Inflammatory macrophage treated with lipopolysaccharide for 4 hours (primary cell): Measurements from ENCODE around the gene FARP2.
"Not testable (repeated sequence)": the region's sequence is repeated elsewhere in the genome, so short reads cannot be mapped to it uniquely, and the experiment has no call there.

Source experiments
- DNase-seq: peaks from one replicate; pipeline ENCODE4 v3.0.0-alpha.2; 2020

Gene FARP2

DNA sequence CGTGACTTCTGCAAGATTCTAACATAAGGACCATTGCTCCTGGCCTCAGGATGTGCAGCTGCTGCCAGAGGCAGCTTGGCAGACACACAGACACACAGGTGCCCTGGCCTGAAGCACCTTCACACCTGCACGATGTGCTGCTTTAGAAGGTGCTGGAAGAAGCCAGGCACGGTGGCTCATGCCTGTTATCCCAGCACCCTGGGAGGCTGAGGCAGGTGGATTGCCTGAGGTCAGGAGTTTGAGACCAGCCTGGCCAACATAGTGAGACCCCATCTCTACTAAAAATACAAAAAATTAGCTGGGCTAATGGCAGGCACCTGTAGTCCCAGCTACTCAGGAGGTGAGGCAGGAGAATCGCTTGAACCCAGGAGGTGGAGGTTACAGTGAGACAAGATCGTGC lies 57.4 kb downstream of the FARP2 start:
- DNase-seq = not testable (repeated sequence)

DNA sequence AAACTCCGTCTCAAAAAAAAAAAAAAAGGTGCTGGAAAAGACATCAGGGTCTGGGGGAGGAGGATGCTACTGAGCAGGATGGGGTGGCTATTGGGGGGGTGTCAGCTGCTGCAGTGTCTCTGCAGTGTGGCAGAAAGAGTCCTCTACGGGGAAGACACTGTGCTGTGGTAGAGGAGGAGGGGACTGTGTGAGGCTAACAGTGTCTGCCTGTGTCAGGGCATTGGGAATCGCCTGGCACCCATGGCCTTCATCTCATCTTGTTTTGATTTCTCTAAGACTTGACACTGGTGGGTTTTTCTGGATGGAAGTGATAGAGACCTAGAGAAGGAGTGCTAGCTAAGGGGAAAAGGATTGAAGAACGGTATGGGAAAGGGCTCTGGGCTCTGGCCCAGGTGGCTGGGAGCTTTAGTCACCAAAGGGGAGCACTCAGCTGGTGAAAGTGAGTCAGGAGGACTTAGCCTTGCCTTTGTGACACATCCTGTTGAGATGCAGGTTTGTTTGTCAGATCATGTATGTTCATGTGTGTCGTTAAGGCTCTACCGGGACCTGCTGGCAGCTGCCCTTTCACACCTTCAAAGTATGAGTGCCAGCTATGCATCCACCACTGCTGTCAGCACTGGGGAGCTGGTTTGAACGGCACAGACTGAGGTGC lies 58.0 kb downstream of the FARP2 start:
- no peak for DNase-seq

DNA sequence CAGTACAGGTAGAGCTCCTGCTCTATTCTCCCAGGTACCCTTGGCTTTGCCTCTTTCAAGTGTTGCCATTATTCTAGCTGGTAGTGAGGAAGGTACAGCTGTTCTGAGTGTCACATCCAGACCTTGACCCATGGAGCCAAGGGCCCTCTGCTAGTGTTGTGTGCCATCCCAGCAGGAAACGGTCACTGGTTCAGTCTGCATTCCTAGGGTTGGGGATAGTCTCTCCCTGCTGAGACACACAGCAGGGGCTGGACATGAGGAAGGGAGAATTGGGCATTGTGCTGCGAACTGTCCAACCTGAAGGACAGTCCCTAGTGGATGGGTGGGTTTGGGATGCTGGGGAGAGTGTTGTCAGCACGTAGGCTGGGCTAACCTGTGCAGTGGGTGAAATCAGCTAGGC lies 59.1 kb downstream of the FARP2 start:
- DNase-seq = no peak

- no peak for DNase-seq
Observed at GRCh38 chr2:241417626-241418025, 61.5 kb downstream of the FARP2 start.

DNA sequence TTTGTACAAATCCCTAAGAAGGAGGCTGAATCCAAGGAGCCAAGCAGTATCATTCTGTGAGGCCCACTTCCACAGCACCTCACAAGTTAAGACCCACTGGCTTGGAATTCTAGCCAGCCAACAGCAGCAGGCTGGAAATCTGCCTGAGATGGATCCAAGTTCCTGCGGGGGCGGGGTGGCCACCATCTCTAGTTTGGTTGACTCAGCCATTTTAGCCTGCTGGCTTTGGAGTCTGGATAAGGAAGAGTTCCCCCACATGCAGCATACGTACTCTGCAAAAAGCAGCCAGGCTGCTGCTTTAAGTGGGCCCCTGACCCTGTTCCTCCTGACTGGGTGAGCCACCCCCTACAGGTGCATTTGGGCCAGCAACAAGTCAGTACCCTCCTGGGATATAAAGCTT lies 65.2 kb downstream of the FARP2 start:
- DNase-seq = no peak

- not testable (repeated sequence) for DNase-seq
Observed at GRCh38 chr2:241421942-241422341, 65.9 kb downstream of the FARP2 start.

- no peak for DNase-seq
Observed at GRCh38 chr2:241422350-241422749, 66.3 kb downstream of the FARP2 start.

GRCh38 chr2:241423489-241423888 lies 67.4 kb downstream of the FARP2 start:
- not testable (repeated sequence) for DNase-seq

GRCh38 chr2:241425368-241425767 lies 69.3 kb downstream of the FARP2 start:
- DNase-seq = no peak

- DNase-seq = no peak
Observed at GRCh38 chr2:241430178-241430577, 74.1 kb downstream of the FARP2 start.

- no peak for DNase-seq
Observed at GRCh38 chr2:241432824-241433448, 76.9 kb downstream of the FARP2 start.

GRCh38 chr2:241437179-241437578 lies 81.1 kb downstream of the FARP2 start:
- DNase-seq = no peak

DNA sequence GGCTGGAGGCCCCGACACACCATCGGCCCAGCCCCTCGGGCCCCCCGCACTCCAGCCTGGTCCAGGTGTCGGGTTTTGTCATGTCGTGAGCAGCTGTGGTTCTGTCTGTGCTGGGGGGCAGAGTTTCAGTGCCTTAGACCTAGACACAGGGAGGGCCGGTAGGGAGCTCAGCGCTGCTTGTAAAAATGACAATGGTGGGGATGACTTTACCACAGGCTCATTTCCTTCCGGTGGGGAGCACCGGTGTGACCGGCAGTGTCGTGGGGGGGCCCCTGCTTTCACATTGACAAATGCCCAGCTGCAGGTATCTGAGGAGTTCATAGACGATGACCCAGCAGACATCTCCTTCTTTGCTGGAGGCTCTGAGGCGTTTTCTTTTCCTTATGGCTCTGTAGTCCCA lies 85.4 kb downstream of the FARP2 start:
- no peak for DNase-seq

DNA sequence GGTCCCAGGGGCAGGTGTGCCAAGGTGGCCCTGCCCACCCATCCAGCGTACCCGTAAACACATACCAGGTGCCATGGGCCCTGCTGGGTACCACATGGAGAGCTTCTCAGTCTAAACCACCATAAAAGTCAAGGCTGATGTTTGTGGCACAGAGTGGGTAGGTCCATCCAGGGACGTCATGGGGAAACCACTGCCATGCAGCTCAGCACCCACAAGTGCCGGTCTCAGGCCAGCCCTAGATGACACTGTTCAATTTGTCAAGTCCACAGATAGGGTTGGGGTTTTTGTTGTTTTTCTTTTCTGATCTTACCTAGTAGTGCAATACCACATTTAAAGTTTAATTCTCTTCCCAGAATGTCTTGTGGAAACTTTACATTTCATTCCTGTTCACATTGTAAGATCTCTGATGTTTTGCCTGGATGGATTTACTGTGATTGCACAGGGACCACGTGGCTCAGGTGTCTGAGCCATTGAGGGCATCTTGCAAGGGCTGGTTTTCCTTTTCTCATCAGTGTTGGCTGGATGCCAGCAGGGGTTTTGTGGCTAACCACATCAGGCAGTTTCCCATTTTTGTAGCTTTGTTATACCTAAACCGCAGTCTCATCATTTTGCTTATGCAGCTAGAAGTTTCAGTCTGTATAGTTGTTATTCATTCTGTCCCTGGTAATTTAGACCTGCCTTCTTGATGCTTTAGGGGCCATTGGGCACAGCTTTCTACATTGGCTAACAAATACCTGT lies 87.6 kb downstream of the FARP2 start:
- DNase-seq = peak; percentile 5

DNA sequence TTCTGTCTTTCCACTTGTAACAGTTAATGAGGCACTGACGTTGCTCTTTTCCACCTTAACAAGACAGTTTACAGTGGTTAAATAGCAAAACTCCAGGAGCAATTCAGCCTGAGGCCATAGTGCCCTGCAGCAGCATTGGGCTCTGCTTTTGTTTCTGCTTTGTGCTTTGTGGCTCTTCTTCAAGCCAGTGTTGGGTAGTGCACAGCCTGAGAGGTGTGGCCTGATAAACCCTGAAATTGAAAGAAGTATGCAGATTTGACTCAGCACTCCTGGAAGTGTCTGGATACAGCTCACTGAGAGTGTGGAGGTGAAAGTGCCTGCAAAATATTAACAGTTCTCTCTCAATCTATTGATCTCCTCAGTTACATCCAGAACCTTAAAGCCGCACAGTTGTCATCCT lies 89.3 kb downstream of the FARP2 start:
- no peak for DNase-seq

DNA sequence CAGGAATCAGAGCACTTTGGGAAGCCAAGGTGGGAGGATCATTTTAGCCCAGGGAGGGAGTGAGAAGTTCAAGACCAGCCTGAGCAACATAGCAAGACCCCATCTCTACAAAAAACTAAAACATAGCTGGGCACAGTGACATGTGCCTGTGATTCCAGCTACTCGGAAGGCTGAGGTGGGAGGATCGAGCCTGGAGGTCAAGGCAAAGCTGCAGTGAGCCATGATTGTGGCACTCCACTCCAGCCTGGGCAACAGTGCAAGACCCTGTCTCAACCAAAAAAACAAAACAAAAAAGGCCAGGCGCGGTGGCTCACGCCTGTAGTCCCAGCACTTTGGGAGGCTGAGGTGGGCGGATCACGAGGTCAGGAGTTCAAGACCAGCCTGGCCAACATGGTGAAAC lies 94.0 kb downstream of the FARP2 start:
- not testable (repeated sequence) for DNase-seq

GRCh38 chr2:241451840-241452506 lies 95.9 kb downstream of the FARP2 start:
- no peak for DNase-seq

- not testable (repeated sequence) for DNase-seq
Observed at GRCh38 chr2:241453919-241454318, 97.8 kb downstream of the FARP2 start.

DNA sequence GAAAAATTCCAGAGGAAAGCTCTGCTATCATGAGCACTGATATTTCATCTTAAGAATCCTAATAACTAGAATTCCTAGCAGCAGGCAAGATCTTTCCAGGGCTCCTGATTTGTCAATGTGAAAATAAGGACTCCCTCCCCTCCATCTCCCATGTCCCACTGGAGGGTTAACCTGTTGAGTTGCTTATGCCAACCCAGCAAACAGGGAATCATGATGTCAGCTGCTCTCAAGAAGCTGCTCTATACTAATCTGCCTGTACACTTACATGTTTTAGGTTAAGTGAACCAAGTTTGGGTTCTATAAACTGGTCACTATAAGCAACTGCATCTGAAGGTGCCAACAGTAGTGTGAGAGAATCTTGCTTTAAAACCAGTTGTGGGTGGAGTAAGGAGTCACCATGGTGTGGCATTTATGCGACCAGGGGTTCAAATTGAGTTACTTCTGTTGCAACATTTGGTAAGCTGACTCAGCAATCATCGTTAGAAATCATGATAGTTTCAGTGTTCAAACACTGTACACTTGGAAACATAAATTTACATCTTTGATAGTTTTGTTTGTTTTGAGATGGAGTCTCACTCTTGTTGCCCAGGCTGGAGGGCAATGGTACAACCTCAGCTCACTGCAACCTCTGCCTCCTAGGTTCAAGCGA lies 98.9 kb downstream of the FARP2 start:
- no peak for DNase-seq

GRCh38 chr2:241456546-241456945 lies 100.5 kb downstream of the FARP2 start:
- no peak for DNase-seq

- DNase-seq = no peak
Observed at GRCh38 chr2:241458687-241459086, 102.6 kb downstream of the FARP2 start.

- no peak for DNase-seq
Observed at GRCh38 chr2:241459520-241459919, 103.4 kb downstream of the FARP2 start.

GRCh38 chr2:241460631-241461030 lies 104.5 kb downstream of the FARP2 start:
- DNase-seq = no peak
